Lung (tissue), 12 donors: Measurements from ENCODE around the gene GRK7. TPM values are rescaled to one million over a fixed set of nuclear protein-coding genes. Genes with fewer than 3 reads are reported as not detected.
"Not testable (repeated sequence)": the region's sequence is repeated elsewhere in the genome, so short reads cannot be mapped to it uniquely, and the experiment has no call there.

ENCODE experiments used
- ATAC-seq: fragments of 200-7000 bp; cut with Tn5 transposase; one replicate; pipeline ENCODE4 v1.9.1; 2020; ENCODE audit warnings: moderate number of reproducible peaks; ENCODE audit not compliant: insufficient read depth, low FRiP score
- DNase-seq, 3 donors: peaks; one replicate each; pipeline ENCODE4 v3.0.0-alpha.2; 2013 to 2017
- H3K27ac ChIP-seq, 2 donors: one replicate each; pipeline ENCODE4 v1.5.1; 2013; ENCODE audit warnings: mild to moderate bottlenecking in 2 of 2, moderate library complexity in 2 of 2, control low read depth in 1 of 2, inconsistent platforms in 1 of 2, low read depth in 1 of 2, low read length in 1 of 2
- H3K27me3 ChIP-seq, 3 donors: one replicate each; pipeline ENCODE4 v1.5.1; 2013; ENCODE audit warnings: low read length in 2 of 3; ENCODE audit not compliant: control insufficient read depth in 3 of 3, insufficient read depth in 3 of 3
- H3K36me3 ChIP-seq, 4 donors: one replicate each; pipeline ENCODE4 v1.5.1; 2013; ENCODE audit warnings: low read length in 4 of 4, mild to moderate bottlenecking in 1 of 4, moderate library complexity in 1 of 4; ENCODE audit not compliant: control insufficient read depth in 4 of 4, insufficient read depth in 4 of 4
- H3K4me1 ChIP-seq, 5 donors: one replicate each; pipeline ENCODE4 v1.5.1; 2013; ENCODE audit warnings: low read length in 5 of 5, mild to moderate bottlenecking in 2 of 5, moderate library complexity in 1 of 5; ENCODE audit not compliant: control insufficient read depth in 5 of 5, insufficient read depth in 5 of 5
- H3K4me3 ChIP-seq: one replicate; pipeline ENCODE4 v1.5.1; 2013; ENCODE audit warnings: mild to moderate bottlenecking, control low read depth, moderate library complexity
- H3K9ac ChIP-seq, 2 donors: one replicate each; pipeline ENCODE4 v1.5.1; 2013; ENCODE audit warnings: low read length in 2 of 2, control low read depth in 1 of 2; ENCODE audit not compliant: insufficient read depth in 1 of 2
- H3K9me3 ChIP-seq, 4 donors: one replicate each; pipeline ENCODE4 v1.5.1; 2013; ENCODE audit warnings: low read length in 3 of 4, mild to moderate bottlenecking in 1 of 4, moderate library complexity in 1 of 4; ENCODE audit not compliant: control insufficient read depth in 4 of 4, insufficient read depth in 3 of 4
- CTCF ChIP-seq: IDR thresholded peaks from 2 replicates; pipeline ENCODE4 v1.5.1; 2012; ENCODE audit warnings: mild to moderate bottlenecking; ENCODE audit errors: control extremely low read depth, extremely low read depth
- WGBS, 2 donors: extraction: QIAGEN DNeasy Blood & Tissue Kit; methylation state at CpG; one replicate each; pipeline ENCODE4 v1.1.7; 2013; 5-methylcytosine and 5-hydroxymethylcytosine counted together
- polyA plus RNA-seq, 2 donors: library from polyadenylated mRNA; stranded (reverse); fragments of 200-250 nt; gene quantifications; one replicate each; pipeline ENCODE4 v1.2.1, GENCODE V29; 2013
- total RNA-seq, 2 donors: library from RNA; depleted of rRNA in 1 of 2; stranded (reverse); fragments of >200 nt in 1 of 2; gene quantifications; one replicate each; pipeline ENCODE4 v1.2.1, GENCODE V29; 2014 to 2021
- donor health status: control.
- donor health status: control.
- donor health status: Bipolar disorder and iron deficiency.
- donor health status: healthy.
- donor health status: DM: yes; HTN: yes; CAD: no.

The GRK7 gene
- total and polyA plus RNA-seq, 4 donors = 0.06 to 0.12 (median 0.06) TPM; not detected in 1

GRCh38 chr3:141754032-141754431, 9.2 kb upstream of the GRK7 start:
- ATAC-seq (no peak), DNase-seq (no peak)
- Histone ChIP-seq H3K9me3 (no peaks in the 10 kb centered on the region), H3K9ac (no peak overlapping the region), H3K27me3 (no peaks in the 10 kb centered on the region), H3K36me3 (peaks cover under 1 to 9% (median 5%) of the 10 kb centered on the region in 4 donors), H3K4me1 (no peaks in the 10 kb centered on the region), H3K4me3 (no peak overlapping the region), H3K27ac (no peak overlapping the region)
- TF ChIP-seq CTCF = no peak
- 88 to 100% methylated on average over 1 of the region's 1 CpG for WGBS, 2 donors

DNA sequence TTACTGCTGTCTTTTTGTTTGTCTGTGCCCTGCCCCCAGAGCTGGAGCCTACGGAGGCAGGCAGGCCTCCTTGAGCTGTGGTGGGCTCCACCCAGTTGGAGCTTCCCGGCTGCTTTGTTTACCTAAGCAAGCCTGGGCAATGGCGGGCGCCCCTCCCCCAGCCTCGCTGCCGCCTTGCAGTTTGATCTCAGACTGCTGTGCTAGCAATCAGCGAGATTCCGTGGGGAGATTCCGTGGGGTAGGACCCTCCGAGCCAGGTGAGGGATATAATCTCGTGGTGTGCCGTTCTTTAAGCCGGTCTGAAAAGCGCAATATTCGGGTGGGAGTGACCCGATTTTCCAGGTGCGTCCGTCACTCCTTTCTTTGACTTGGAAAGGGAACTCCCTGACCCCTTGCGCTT, 656 bp upstream of the GRK7 start:
- not testable (repeated sequence) for H3K27ac ChIP-seq, H3K4me3 ChIP-seq, H3K27me3 ChIP-seq, H3K9me3 ChIP-seq, H3K9ac ChIP-seq, H3K36me3 ChIP-seq, DNase-seq, ATAC-seq
- H3K4me1 ChIP-seq = peaks cover 0 to 13% (median 4%) of the 10 kb centered on the region in 5 donors
- WGBS, 2 donors = 78 to 83% methylated on average over 14 to 17 of the region's 19 CpGs

- 87 to 96% methylated on average over 2 of the region's 2 CpGs for WGBS, 2 donors
These were observed 837 bp downstream of the GRK7 start for GRCh38 chr3:141764045-141764444.

GRCh38 chr3:141764465-141764864, 1.3 kb downstream of the GRK7 start:
- Histone ChIP-seq H3K9ac (no peak overlapping the region), H3K4me3 (no peak overlapping the region), H3K4me1 (peaks cover 0 to 13% (median 4%) of the 10 kb centered on the region in 5 donors), H3K27me3 (no peaks in the 10 kb centered on the region), H3K27ac (no peak overlapping the region), H3K9me3 (no peaks in the 10 kb centered on the region), H3K36me3 (no peaks in the 10 kb centered on the region)
- 96% methylated on average over 1 of the region's 1 CpG for WGBS, 2 donors
- TF ChIP-seq CTCF = no peak
- DNase-seq = no peak
- no peak for ATAC-seq

More at GRCh38 chr3:141764045-141764444, 837 bp downstream of the GRK7 start:
- peaks cover 0 to 13% (median 4%) of the 10 kb centered on the region in 5 donors for H3K4me1 ChIP-seq
- no peak overlapping the region for H3K27ac ChIP-seq
- ATAC-seq (no peak), DNase-seq (no peak)
- no peaks in the 10 kb centered on the region for H3K27me3 ChIP-seq
- TF ChIP-seq CTCF = no peak
- no peaks in the 10 kb centered on the region for H3K9me3 ChIP-seq
- no peak overlapping the region for H3K9ac ChIP-seq
- no peak overlapping the region for H3K4me3 ChIP-seq
- H3K36me3 ChIP-seq = no peaks in the 10 kb centered on the region
